Measurements from ENCODE around the gene CLMP.
"Not testable (repeated sequence)": the region's sequence is repeated elsewhere in the genome, so short reads cannot be mapped to it uniquely, and the experiment has no call there.

Gene CLMP

DNA sequence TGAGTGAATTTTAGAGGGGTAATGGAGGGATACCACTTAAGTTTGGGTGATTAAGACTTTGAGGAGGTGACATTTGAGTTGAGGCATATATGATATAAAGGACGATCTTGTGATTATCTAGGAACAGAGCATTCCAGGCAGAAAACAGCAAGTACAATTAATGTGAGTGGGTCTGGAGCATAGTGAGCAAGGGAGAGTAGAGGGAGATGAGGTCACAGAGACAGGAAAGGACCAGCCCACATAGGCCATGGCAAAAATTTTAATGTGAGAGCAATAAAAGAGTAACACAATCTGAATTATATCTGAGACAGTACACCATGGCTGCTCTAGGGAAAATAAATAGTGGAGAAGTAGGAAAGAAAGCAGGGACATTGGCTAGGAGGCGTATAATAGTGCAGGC is 118.6 kb downstream of the CLMP start:
- DNase-seq: no peak

DNA sequence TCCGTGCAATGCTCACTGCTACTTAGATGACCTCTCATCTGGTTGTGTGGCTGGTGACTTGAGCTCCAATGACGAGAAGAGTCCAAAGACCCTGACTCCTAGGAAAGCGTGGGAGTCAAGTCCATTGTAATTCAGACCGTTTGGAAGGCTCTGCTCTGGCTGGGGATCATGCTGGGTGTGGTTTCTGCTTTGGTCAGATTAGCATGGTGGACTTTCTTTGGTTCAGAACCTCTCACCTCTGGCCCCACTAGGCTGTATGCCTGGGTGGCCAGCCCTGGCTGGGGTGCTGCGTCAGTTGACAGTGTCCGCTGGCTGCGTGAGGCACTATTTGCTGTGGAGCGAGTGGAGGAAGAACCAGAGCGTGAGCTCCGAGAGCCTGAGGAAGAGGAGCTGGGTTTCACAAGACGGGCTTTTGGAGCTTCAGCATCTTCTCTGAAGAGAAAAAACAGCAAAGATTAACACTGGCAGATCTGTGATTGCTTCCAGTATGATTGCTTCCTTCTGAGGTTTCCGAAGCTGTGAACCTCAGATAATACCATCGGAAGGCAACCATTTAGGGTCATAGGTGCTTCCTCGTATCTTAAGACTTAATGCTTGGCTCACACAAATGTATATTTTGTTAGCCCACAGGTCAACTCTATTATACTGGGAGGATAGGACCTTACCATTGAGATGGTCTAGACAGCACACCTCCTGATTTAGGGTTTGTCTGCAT is 121.5 kb downstream of the CLMP start:
- no peak for DNase-seq

DNA sequence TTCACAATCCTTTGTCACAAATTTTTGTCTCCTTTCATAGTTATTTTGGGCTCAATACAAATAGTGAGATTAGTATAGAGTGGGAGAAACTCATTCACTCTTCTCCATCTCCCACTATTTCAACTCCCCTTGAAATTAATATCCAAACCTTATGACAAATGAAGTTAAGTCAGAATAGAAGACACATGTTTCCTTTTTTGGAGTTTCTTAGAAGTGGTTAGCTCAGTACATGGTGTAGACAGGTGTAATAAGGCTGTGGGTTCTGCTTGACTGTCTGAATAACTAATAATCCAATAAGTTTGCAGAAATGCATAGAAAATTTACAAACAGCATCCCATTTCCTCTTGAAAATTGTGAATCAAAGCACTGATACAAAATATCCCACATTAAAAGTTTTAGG is 122.3 kb downstream of the CLMP start:
- DNase-seq: no peak

DNA sequence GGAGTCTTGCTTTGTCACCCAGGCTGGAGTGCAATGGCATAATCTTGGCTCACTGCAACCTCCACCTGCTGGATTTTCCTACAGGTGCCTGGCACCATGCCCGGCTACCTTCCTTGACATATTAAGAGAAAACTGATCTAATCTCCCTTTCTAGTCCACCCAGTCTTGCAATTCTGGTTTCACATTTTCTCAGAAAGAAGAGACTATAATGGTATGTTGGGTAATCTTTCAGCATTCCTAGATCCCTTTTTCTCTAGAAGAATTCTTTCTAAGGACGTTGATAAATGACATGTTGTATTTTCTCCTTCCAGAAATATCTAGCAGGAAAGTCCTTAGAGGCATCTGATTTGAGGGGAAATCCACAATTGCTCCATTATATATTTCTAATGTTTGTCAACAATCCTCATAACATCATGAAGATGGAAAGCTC is 122.7 kb downstream of the CLMP start:
- DNase-seq: no peak

DNA sequence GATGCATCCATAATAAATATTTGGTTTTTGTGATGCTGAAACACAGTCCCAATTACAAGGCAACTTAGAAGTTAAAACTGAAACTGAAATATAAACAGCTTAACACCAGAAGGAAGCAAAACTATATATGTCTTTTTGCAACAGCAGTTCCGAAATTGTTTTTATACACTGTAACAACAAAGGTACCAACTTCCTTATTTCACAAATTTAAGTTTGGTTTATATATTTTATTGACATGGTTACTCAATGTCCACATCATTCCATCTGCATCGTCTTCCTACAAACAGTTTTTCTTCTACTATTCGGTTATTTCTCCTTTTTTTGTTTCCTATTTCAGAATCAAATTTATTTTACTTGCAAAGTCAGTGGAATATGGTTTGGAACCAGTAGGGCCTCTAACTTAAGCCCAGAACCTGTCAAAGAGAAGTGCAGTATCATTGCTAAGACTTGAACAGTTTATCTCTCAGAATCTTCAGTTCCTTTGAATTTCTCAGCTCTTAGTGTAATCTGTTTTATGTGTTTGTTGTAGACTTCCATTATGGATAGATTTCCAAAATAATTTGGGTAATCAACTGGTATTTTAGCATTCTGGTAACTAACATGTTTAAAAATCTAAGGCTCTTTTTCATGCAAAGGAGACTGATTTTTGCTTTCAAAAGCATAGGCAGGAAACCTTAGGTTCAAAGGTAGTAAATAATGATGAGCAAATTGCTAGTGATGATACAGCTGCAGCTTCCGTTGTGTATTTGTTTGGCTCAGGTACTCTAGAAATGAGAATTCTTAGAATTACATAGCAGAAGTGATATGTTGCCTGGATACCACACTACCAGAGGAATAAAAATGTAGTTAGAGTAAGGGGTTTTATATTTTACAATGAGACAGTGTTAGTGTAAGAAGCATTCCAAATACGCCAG is 124.9 kb downstream of the CLMP start:
- no peak for DNase-seq

DNA sequence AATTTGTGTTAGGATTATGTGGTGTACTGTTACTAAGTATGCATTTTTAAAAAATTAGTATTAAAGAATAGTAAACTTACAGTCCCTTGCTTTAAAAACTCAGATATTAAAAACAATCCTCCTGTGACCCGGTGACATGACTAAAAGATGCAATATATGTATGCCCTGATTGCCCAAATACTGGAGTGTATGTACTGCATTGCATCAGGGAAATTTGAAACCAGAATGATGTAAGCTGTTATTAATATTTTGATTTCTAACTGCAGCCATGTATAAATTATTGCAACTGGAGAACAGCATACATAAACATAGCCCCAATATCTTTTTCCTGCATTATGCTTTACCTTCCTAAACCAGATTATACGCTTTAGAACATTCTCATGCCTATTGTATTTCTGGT is 129.4 kb downstream of the CLMP start:
- no peak for DNase-seq

DNA sequence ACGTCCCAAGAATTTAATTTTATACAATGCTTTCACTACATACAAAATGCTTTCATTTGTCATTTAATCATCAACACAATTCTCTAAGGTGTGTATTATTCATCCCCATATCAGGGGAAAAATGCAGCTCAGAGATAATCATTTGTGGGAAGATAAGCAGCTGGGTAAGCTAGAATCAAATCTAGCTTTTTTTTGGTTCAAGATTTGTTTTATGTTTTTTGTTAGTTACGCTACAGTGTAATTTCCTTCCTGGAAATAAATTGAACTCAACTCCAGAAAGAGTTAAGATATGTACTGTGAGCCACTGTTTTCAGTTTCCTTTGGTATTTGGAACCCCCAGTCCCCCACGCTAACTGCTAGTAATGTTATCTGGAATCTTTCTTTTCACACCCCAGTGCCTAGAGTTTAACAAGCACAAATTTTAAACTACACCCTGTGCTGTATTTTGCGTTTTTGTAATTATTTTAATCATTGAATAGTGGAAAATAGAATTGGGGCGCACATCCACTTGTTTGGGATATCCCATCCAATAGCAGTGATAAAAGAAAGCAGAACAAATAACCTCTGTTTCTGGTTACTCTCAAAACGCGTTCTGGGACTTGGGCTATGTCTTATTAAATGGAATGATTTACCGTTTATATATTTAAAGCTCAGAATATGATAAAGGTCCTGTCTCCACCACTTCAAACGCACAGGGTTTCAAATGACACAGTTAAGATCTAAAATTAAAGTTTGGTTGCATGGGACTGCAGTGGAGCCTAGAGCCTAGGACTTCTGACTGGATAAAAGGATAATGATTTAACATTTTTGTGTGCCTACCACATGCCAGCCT is 131.0 kb downstream of the CLMP start:
- DNase-seq: no peak

DNA sequence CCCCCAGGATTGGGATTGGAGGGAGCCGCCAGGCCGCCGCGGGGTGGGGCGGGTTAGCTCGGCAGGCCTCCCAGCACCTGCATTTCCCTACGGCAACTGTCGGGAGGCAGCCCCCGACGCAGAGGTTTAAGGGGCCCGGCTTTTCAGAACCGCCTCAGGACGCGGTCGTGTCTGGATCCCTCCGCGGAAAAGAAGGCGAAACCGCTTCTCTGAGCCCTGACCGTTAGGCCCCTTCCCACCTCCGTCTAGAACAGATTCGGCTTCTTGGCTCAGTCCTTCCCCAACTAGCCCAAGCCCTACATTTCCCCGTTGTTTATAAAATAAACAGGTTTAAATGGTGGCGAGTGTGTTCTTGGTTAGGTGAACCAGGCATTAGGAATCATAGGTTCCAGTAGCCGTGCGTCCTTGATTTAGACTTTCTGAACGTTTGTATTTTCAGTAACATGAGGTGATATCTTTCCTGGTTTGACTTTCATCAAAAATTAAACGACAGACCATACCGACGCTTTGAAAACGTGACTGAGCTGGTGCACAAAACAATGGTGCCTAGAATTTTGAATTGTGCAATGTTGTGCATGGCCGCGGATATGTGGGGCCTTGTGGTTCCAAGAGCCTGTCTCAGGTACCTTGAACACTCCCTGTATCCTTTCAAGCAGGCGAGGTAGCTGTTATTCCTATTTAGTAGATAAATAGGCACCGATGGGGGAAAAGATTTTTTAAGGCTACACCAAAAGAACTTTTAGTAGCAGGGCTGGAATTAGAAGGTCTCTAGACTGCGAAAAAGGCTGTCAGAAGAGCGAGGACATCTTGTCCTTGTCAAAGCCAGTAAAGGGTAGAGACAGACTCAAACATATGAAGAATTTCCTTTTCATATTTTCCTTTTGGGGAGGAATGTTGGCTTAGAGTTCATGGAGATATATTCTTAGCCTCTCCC is 131.9 kb downstream of the CLMP start:
- no peak for DNase-seq

DNA sequence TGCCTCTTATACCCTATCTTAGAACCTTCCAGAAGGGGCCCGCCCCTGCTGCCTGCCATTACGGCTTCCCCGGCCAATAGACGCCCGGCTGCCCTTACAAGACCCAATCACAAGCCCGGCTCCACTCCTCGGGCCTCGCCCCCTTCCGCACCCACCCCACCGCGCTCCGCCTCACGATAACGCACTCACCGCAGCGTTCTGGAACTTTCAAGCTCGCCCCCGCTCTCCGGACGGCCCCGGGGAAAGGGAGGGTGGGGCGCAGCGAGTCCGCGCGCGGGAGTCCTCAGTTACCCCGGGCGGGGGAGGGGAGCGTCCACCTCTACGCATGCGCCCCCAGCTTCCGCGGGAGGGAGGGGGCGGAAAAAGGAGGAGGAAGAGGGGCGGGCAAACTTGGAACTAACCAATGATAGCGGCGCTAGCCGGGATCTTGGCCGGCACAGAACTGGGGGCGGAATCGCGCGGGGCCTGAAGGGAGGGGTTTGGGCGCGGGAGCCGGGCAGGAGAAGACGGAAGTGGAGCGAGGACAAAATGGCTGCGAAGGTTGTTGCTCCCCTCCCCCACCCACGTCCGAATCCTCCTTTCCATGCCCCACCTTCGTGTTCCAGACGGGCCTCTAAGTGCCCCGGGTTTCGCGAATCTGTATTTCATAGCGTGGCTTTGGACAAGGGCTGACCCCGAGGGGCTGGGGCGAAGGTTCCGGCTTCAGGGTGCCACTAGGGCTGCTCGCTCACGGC is 132.7 kb downstream of the CLMP start:
- peak; percentile 98 for DNase-seq

DNA sequence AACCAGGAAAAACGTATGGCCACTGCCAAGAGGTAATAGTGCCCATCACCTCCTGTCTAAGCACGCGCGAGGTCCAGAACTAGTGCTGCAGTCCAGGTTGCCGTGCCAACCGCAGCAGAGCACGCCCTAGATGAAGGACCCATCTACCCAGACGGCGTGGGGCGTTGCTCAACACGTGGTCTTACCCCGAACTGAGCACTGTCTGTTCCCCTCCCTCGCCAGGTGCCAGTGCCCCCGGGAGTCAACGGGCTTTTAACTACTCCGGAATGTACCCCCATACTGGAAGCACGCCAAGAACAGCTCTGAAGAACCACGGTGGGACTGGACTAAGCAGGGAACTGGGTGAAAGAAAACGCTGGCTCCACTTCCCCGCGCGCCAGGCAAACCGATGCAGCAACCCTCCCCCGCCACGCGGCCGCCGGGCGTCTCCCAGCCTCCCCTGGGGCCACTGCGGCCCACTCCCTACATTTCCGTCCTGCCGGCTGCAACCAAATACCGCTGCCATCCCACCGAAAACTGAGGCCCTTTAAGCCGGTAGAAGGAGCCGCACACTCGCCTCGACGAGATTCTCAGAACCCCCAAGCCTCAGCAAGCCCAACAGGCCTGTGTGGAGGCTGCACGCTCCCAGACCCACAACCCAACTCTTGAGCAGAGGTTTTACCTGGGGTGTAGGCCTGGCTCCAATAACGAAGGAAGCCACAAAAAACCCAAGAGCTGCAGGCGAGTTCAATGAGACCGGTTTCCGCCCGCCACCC is 133.5 kb downstream of the CLMP start, which contains the start of gene HSPA8:
Gene HSPA8, minus strand, starts transcription at position 734 of the 755 bp plus-strand sequence. CDS start 812 bp downstream, outside the sequence.
- peak; percentile 38 for DNase-seq

DNA sequence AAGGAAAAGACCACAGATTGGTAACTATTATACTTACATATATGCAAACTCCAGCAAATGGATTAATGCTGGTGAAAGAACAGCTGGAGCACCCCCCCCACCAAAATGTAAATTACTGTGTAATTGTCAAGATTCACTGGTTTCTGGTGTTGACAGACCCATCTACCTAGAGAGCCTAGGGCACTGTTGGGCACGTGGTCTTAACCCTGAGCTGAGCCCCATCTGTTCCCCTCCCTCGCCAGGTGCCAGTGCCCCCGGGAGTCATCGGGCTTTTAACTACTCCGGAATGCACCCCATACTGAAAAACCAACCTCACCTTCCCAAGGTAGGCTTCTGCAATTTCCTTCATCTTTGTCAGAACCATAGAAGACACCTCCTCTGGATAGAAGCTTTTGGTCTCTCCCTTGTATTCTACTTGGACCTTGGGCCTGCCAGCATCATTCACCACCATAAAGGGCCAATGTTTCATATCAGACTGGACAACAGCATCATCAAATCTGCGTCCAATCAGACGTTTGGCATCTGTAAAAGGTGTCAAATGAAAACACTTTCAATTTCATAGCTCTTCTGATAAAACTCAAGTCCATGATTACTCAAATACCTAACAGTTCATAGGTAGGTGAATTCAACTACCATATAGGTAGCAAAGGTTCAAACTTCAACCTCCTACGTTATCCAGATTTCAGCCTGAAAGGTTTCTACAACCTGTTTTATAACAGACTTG is 134.6 kb downstream of the CLMP start:
- no peak for DNase-seq

DNA sequence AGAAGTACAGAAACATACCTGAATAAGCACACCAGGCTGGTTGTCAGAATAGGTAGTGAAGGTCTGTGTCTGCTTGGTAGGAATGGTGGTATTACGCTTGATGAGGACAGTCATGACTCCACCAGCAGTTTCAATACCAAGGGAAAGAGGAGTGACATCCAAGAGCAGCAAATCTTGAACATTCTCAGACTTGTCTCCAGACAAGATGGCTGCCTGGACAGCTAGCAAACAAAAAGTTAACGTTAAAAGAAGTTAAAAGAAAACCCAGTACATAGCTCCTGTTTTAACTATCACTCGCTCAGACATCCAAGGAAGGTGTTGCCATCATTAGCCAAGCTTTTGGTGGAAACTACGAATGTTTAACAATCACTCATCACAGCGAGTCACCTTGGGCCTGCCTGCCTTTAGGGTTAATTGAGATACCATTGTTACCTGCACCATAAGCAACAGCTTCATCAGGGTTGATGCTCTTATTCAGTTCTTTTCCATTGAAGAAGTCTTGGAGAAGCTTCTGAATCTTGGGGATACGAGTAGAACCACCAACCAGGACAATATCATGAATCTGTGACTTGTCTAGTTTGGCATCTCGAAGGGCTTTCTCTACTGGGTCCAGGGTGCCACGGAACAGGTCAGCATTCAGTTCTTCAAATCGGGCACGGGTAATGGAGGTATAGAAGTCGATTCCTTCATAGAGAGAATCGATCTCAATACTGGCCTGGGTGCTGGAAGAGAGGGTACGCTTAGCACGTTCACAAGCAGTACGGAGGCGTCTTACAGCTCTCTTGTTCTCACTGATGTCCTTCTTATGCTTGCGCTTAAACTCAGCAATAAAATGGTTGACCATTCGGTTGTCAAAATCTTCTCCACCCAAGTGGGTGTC is 135.8 kb downstream of the CLMP start:
- DNase-seq: not testable (repeated sequence)

DNA sequence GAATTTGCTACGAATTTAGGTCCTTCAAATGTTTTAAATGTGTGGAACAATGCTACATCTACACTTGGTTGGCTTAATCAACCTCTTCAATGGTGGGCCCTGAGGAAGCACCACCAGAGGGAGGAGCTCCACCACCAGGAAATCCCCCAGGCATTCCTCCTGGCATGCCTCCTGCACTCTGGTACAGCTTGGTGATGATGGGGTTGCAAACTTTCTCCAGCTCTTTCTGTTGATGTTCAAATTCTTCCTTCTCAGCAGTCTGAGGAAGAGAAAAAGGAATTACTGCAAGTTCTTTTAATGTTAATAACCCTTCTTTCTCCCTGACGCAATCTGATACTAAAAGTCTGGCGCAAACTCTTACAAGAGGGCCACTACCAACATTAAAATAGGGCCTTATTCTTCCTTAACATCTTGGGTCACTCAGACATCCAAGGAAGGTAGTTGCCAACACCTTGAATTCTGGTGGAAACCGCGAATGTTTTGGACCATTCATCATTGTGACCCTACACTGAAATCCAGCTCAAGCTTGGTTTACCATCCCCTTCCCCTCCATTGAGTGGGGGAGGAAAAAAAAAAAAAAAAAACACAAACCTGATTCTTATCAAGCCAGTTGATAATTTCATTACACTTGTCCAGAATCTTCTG is 137.3 kb downstream of the CLMP start:
- DNase-seq: no peak

DNA sequence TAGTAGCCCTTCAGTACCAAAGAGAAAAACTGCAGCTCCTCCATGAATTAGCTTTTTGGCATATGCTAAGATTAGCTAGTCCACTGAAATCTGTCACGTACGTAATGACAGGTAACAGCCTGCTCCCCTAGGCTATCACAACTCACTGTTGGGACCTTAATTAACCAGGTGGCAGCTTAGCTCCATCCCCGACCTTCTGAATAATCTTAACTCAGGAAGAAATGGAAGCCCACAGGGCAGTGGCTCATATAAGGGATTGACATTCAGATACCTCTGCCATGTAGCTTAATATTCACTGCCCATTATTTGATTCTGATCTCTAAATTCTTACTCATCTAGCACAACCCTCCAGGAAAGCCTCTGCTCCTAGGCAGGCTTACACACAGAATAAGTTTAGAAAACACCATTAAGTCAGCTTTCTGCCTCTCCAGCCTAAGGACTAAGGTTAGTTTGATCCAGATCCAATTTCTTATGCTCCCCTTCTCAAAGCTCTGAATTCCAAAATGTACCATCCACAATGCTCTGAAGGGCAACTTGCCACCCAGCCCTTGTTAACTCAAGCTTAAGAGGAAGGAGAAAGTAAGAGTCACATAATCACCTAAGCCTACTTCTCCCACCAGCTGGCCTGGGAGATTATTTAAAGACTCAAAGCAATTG is 138.1 kb downstream of the CLMP start:
- no peak for DNase-seq

DNA sequence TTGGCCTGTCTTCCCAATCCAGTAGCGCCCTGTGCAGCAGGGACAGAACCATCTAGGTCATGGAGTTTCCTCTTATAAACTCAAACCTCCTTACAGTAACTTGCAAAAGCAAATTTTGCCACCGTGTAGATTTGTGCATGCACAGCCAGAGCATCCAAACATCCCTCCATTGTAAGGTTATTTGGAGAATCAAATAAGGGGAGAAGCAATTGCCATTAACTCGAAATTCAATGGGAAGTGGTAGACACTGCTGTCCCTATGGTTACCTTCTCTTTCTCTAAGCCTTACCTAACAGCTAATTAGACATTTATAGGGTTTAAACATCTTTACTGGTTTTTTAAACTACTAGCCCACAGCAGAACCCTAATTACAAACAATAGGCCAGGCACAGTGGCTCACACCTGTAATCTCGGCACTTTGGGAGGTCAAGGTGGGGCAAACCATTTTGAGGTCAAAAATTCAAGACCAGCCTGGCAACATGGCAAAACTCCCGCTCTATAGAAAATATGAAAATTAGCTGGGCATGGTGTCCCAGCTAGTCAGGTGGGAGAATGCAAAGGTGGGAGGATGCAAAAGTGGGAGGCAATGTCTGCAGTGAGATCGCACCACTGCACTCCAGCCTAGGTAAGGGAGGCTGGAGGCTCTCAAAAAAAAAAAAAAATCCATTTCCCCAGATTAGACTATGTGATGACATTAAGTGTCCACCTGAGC is 139.7 kb downstream of the CLMP start:
- no peak for DNase-seq

DNA sequence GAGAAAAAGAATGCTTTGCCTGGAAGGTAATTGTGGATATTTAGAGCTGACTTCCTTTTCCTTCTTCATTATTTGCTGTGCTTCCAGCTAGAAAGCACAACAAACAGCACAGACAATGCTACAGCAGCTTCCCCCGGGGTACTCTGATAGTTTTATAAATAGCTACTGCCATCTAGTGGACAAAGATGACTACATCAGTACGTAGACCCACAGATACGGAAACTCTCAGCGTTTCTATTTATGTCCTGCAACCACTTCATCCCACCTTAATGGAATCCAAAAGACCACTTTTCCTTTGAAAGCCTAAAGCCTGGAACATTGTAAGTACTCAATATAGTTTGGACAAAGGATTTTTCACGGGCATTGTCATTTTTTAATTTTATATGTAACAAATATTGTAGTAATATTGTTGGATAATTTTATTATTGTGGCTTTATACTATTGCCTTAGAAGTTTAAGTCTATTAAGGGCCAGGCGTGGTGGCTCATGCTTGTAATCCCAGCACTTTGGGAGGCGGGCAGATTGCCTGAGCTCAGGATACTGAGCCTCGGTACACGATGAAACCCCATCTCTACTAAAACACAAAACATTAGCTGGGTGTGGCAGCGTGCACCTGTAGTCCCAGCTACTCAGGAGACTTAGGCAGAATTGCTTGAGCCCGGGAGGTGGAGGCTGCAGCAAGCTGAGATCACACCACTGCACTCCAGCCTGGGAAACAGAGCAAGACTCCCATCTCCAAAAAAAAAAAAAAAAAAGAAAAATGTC is 140.6 kb downstream of the CLMP start:
- DNase-seq: peak; percentile 67

All from NCI-H748 treated with DMSO at 0.1 percent for 48 hours (cell line).